ENCODE results near the gene LCNL1. TPM values are rescaled to one million over a fixed set of nuclear protein-coding genes. Genes with fewer than 3 reads are reported as not detected.

Gene LCNL1
- not detected for total RNA-seq

GRCh38 chr9:136982232-136983051 is at the start of gene LCNL1:
Gene LCNL1 (plus strand): TSS chr9:136982993. CDS start chr9:136983587, 594 bp downstream.
- DNase-seq = no peak

- DNase-seq = no peak
Measured at GRCh38 chr9:136934277-136934676, 48.5 kb upstream of the LCNL1 start.

GRCh38 chr9:136935651-136936050 is 47.1 kb upstream of the LCNL1 start:
- DNase-seq = no peak

GRCh38 chr9:136936645-136937170 is 46.1 kb upstream of the LCNL1 start:
- DNase-seq = no peak

- no peak for DNase-seq
Measured at GRCh38 chr9:136937186-136938001, 45.4 kb upstream of the LCNL1 start.

GRCh38 chr9:136939431-136939995 is 43.3 kb upstream of the LCNL1 start:
- no peak for DNase-seq

GRCh38 chr9:136939996-136940525 is 42.7 kb upstream of the LCNL1 start:
- DNase-seq = no peak

GRCh38 chr9:136940526-136941230 is 42.1 kb upstream of the LCNL1 start:
- no peak for DNase-seq

GRCh38 chr9:136941231-136942111 is 41.3 kb upstream of the LCNL1 start:
- no peak for DNase-seq

GRCh38 chr9:136942112-136942880 is 40.5 kb upstream of the LCNL1 start:
- no peak for DNase-seq

GRCh38 chr9:136942881-136943230 is 39.9 kb upstream of the LCNL1 start:
- no peak for DNase-seq

GRCh38 chr9:136943291-136944211 is 39.2 kb upstream of the LCNL1 start:
- DNase-seq = no peak

- DNase-seq = no peak
Measured at GRCh38 chr9:136944212-136944518, 38.6 kb upstream of the LCNL1 start.

GRCh38 chr9:136944519-136945332 is 38.1 kb upstream of the LCNL1 start, which contains the start of the genes C8G and FBXW5:
Gene C8G (plus strand): TSS chr9:136945243. CDS start chr9:136945321, 78 bp downstream.
Gene FBXW5 (minus strand): TSS chr9:136944738. CDS start chr9:136944083, 655 bp downstream.
- DNase-seq = peak; percentile 90

GRCh38 chr9:136945333-136946227 is 37.2 kb upstream of the LCNL1 start:
- no peak for DNase-seq

- no peak for DNase-seq
Measured at GRCh38 chr9:136946228-136947027, 36.4 kb upstream of the LCNL1 start.
